ENCODE results near the gene ZDHHC16. TPM values are rescaled to one million over a fixed set of nuclear protein-coding genes. Genes with fewer than 3 reads are reported as not detected.
A peak's percentile ranks its signal among the peaks of the same experiment; 100 is the strongest.
"Not testable (repeated sequence)": the region's sequence is repeated elsewhere in the genome, so short reads cannot be mapped to it uniquely, and the experiment has no call there.

ZDHHC16 gene
- polyA plus RNA-seq = 10 to 100 TPM; 18.1 to 20.5 TPM

DNA sequence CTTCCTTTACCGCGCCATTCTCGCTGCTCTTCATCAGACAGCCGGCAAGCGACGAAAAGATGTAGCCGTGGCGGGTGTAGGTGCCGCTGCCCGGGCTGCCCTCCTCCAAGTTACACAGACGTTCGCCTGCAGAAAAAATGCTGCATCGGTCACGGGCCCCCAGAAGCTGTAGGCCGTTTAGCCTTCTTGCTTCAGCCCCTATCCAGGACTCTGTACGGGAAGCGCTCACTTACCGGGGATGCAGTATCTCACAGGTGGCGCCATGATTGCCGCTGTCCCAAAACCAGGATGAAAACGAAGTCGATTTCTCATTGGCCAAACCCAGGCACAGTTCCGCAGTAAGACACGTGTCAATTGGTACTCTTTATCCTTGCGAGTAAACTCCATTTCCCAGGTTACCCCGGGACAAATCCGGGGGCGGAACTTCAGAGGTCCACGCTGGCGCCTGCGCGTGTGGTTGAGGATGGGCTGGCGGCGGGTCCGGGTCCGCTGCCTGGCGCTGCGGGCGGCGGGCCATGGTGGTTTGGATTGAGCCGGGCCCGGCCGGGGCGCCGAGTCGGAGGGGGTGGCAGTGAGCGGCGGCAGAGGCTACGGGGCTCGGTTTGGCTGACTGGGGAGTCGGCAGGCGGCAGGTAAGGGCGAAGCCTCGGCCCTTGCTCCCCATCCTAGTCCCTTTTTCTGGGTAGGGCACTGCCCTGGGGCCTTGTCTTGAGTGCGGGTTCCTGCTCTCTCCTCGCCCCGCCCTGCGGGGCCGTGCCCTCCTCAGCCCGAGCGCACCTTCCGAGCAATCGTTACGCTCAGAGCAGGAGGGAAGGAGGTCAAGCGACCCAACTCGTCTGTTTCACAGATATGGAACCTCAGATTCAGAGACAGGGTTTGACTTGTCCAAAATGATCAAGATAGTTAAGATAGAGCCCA, at the start of gene ZDHHC16, which contains the start of gene EXOSC1:
Gene ZDHHC16 (plus strand): TSS at position 454 of the 918 bp plus-strand sequence. CDS start 5,501 bp downstream, outside the sequence.
Gene EXOSC1 (minus strand): TSS at position 285 of the 918 bp plus-strand sequence. CDS start 21 bp downstream, at position 264.
- peaks cover 0 to 3% of the 10 kb centered on the region in 2 donors for H3K36me3 ChIP-seq (ENCODE audit: control insufficient read depth in 2 of 2, insufficient read depth in 2 of 2, low read length in 1 of 2)
- peak within 1 kb of the TSS; percentile 82 to 95 for H3K4me3 ChIP-seq (ENCODE audit: low read depth in 1 of 2, low read length in 2 of 2)
- WGBS, 2 donors = 0% methylated on average over 61 to 66 of the region's 66 CpGs
- no peaks in the 10 kb centered on the region for H3K4me1 ChIP-seq (ENCODE audit: control insufficient read depth in 2 of 2, insufficient read depth in 2 of 2, low read length in 1 of 2)
- peak within 1 kb of the TSS; percentile 67 to 75 for H3K27ac ChIP-seq (ENCODE audit: low read depth in 2 of 2, low read length in 1 of 2)
- no peaks in the 10 kb centered on the region for H3K27me3 ChIP-seq (ENCODE audit: control insufficient read depth in 1 of 2, insufficient read depth in 2 of 2, low read length in 2 of 2)
- no peaks in the 10 kb centered on the region for H3K9me3 ChIP-seq (ENCODE audit: control insufficient read depth in 2 of 2, insufficient read depth in 1 of 2, low read depth in 1 of 2, low read length in 1 of 2)

DNA sequence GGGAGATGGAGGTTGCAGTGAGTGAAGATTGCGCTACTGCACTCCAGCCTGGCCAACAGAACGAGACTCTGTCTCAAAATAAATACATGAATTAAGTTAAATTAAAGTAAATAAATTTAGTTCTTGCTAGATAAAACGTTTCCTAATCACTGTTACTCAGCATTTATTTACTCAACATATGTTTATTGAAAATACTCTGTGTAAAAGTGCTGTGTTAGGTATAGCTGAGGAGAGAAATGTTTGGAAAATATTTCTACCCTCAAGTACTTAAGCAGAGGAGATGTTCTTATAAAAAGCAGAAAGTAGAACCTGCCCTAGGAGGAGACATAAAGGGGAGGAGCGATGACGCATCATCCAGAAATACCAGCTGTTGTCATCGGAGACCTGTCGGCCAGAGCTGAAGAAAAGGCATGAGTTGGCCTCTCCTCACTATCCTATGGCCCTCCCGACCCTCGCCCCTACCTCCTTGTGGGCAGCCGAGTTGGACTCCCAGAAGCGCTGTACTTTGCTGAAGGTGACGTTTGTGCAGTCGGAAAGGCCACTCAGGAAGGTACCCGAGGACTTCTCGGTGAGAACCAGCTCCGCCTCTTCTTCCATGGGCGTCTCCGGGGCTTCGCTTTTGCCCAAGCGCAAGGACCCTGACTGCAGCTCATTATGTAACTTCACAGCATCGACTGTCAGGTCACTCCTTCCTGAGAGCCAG, 46.0 kb upstream of the ZDHHC16 start:
- H3K36me3 ChIP-seq (ENCODE audit: control insufficient read depth in 2 of 2, insufficient read depth in 2 of 2, low read length in 1 of 2) = peaks cover 5 to 6% of the 10 kb centered on the region in 2 donors
- H3K4me1 ChIP-seq (ENCODE audit: control insufficient read depth in 2 of 2, insufficient read depth in 2 of 2, low read length in 1 of 2) = peaks cover 3 to 4% of the 10 kb centered on the region in 2 donors
- 27 to 32% methylated on average over 21 of the region's 21 CpGs for WGBS, 2 donors
- H3K9me3 ChIP-seq (ENCODE audit: control insufficient read depth in 2 of 2, insufficient read depth in 1 of 2, low read depth in 1 of 2, low read length in 1 of 2) = no peaks in the 10 kb centered on the region
- H3K27me3 ChIP-seq (ENCODE audit: control insufficient read depth in 1 of 2, insufficient read depth in 2 of 2, low read length in 2 of 2) = no peaks in the 10 kb centered on the region
- peak overlapping the region; percentile 67 to 77 for H3K4me3 ChIP-seq (ENCODE audit: low read depth in 1 of 2, low read length in 2 of 2)
- H3K27ac ChIP-seq (ENCODE audit: low read depth in 2 of 2, low read length in 1 of 2) = peak overlapping the region; percentile 84 to 86

DNA sequence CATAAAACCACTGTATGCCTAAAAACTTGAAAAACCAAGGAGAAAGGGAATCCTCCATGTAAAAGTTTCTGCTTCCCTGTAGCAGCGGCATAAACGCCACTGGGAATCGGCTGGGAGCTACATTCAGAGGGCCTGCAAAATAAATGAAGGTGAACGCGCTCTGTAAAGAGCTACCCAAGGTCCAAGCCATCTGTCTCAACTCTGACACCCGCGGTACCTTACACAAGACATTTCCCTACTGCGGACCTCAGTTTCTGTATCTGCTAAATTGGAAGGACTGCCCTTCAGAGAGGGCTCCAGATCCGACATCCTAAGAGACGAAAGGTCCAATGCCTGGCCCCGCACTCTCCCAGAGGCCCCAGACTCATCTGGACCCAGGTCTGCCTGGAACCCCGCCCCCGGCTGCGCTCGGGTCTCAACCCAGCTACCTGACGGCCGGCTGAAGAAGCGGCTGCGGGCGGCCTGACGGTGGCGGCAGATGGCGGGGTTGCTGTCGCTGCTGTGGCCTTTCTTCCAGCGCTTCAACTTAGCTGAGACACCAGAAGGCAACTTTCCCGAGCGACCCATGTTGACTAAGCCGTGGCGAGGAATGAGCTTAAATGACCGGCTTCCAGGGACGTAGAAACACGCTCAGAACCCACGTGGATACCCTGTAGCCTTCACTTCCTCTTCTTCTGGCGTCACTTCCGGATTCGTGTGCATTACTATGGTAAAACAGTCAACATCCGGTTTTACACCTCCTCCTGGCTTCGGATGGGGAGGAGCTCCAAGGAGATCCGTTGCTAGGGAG, 45.1 kb upstream of the ZDHHC16 start, which contains the start of gene RRP12:
Gene RRP12 (minus strand): TSS at position 676 of the 790 bp plus-strand sequence. CDS start 109 bp downstream, at position 567.
- H3K4me3 ChIP-seq (ENCODE audit: low read depth in 1 of 2, low read length in 2 of 2) = peak within 1 kb of the TSS; percentile 67 to 77
- H3K4me1 ChIP-seq (ENCODE audit: control insufficient read depth in 2 of 2, insufficient read depth in 2 of 2, low read length in 1 of 2) = peaks cover 3 to 4% of the 10 kb centered on the region in 2 donors
- no peaks in the 10 kb centered on the region for H3K27me3 ChIP-seq (ENCODE audit: control insufficient read depth in 1 of 2, insufficient read depth in 2 of 2, low read length in 2 of 2)
- H3K9me3 ChIP-seq (ENCODE audit: control insufficient read depth in 2 of 2, insufficient read depth in 1 of 2, low read depth in 1 of 2, low read length in 1 of 2) = no peaks in the 10 kb centered on the region
- peak within 1 kb of the TSS; percentile 84 to 86 for H3K27ac ChIP-seq (ENCODE audit: low read depth in 2 of 2, low read length in 1 of 2)
- peaks cover 5% of the 10 kb centered on the region in 2 donors for H3K36me3 ChIP-seq (ENCODE audit: control insufficient read depth in 2 of 2, insufficient read depth in 2 of 2, low read length in 1 of 2)
- WGBS, 2 donors = 1% methylated on average over 39 of the region's 39 CpGs

DNA sequence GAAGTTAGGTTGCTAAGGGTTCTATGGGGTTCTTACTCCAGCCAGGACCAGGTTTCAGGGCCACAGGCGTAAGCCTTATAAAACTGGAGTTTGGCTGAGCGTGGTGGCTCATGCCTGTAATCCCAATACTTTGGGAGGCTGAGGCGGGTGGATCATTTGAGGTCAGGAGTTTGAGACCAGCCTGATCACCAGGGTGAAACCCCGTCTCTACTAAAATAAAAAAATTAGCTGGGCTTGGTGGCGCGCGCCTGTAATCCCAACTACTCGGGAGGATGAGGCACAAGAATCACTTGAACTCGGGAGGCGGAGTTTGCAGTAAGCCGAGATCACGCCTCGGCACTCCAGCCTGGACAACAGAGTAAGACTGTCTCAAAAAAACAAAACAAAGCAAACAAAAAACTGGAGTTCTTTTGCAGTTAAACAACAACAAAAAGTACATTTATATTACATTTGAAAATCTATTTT, 44.5 kb upstream of the ZDHHC16 start:
- no peaks in the 10 kb centered on the region for H3K9me3 ChIP-seq (ENCODE audit: control insufficient read depth in 2 of 2, insufficient read depth in 1 of 2, low read depth in 1 of 2, low read length in 1 of 2)
- H3K36me3 ChIP-seq (ENCODE audit: control insufficient read depth in 2 of 2, insufficient read depth in 2 of 2, low read length in 1 of 2) = no peaks in the 10 kb centered on the region
- H3K27me3 ChIP-seq (ENCODE audit: control insufficient read depth in 1 of 2, insufficient read depth in 2 of 2, low read length in 2 of 2) = no peaks in the 10 kb centered on the region
- WGBS, 2 donors = 65 to 72% methylated on average over 13 of the region's 13 CpGs
- peak overlapping the region in 1 of 2 donors; percentile 67 for H3K4me3 ChIP-seq (ENCODE audit: low read depth in 1 of 2, low read length in 2 of 2)
- peaks cover 3 to 4% of the 10 kb centered on the region in 2 donors for H3K4me1 ChIP-seq (ENCODE audit: control insufficient read depth in 2 of 2, insufficient read depth in 2 of 2, low read length in 1 of 2)
- H3K27ac ChIP-seq (ENCODE audit: low read depth in 2 of 2, low read length in 1 of 2) = peak overlapping the region in 1 of 2 donors; percentile 27

DNA sequence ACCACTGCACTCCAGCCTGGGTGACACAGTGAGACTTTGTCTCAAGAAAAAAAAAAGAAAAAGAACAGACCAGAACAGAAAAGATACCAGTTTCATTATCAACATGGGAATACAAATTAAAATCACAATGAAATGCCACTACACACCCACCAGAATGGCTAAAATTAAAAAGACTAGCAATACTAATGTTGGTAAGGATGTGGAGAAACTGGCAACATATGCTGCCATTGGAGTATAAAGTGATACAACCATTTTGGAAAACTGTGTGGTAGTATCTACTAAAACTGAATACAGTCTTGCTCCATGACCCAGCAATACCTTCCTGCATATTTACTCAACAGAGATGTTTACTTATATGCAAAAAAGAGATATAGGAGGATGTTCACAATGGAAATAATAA, 41.9 kb upstream of the ZDHHC16 start:
- no peak overlapping the region for H3K4me3 ChIP-seq (ENCODE audit: low read depth in 1 of 2, low read length in 2 of 2)
- H3K36me3 ChIP-seq (ENCODE audit: control insufficient read depth in 2 of 2, insufficient read depth in 2 of 2, low read length in 1 of 2) = no peaks in the 10 kb centered on the region
- no peaks in the 10 kb centered on the region for H3K9me3 ChIP-seq (ENCODE audit: control insufficient read depth in 2 of 2, insufficient read depth in 1 of 2, low read depth in 1 of 2, low read length in 1 of 2)
- no peaks in the 10 kb centered on the region for H3K27me3 ChIP-seq (ENCODE audit: control insufficient read depth in 1 of 2, insufficient read depth in 2 of 2, low read length in 2 of 2)
- H3K4me1 ChIP-seq (ENCODE audit: control insufficient read depth in 2 of 2, insufficient read depth in 2 of 2, low read length in 1 of 2) = peaks cover 3 to 4% of the 10 kb centered on the region in 2 donors
- H3K27ac ChIP-seq (ENCODE audit: low read depth in 2 of 2, low read length in 1 of 2) = no peak overlapping the region

DNA sequence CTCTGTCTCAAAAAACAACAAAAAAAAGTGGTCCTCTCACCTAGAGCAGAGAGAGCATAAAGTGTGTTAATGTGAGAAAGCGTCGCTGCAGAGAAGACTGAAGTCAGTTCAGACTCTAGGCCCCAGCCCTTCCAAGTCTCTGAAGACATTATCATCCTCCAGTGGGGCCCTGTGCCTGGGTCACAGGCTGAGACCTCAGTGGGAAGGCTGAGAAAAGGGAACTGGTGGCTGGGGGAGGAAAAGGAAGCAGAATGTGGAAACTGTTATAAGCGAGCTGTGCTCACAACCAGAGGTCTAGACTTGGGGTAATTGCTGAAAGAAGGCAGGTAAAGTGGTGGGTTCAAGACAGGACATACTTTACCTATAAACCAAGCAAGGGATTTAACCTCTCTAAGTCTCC, 39.9 kb upstream of the ZDHHC16 start:
- WGBS, 2 donors = 82 to 84% methylated on average over 3 of the region's 3 CpGs
- no peaks in the 10 kb centered on the region for H3K36me3 ChIP-seq (ENCODE audit: control insufficient read depth in 2 of 2, insufficient read depth in 2 of 2, low read length in 1 of 2)
- H3K4me1 ChIP-seq (ENCODE audit: control insufficient read depth in 2 of 2, insufficient read depth in 2 of 2, low read length in 1 of 2) = no peaks in the 10 kb centered on the region
- no peak overlapping the region for H3K27ac ChIP-seq (ENCODE audit: low read depth in 2 of 2, low read length in 1 of 2)
- no peaks in the 10 kb centered on the region for H3K9me3 ChIP-seq (ENCODE audit: control insufficient read depth in 2 of 2, insufficient read depth in 1 of 2, low read depth in 1 of 2, low read length in 1 of 2)
- H3K4me3 ChIP-seq (ENCODE audit: low read depth in 1 of 2, low read length in 2 of 2) = no peak overlapping the region
- H3K27me3 ChIP-seq (ENCODE audit: control insufficient read depth in 1 of 2, insufficient read depth in 2 of 2, low read length in 2 of 2) = no peaks in the 10 kb centered on the region

DNA sequence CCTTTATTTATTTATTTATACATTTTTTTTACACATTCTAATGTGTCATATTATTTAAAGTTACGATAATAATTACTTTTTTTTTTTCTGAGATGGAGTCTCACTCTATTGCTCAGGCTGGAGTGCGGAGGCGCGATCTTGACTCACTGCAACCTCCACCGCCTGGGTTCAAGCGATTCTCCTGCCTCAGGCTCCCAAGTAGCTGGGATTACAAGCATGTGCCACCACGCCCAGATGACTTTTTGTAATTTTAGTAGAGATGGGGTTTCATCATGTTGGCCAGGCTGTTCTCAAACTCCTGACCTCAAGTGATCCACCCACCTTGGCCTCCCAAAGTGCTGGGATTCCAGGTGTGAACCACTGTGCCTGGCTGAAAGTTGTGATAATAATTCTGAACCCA, 39.5 kb upstream of the ZDHHC16 start:
- 74 to 83% methylated on average over 7 of the region's 7 CpGs for WGBS, 2 donors
- H3K36me3 ChIP-seq (ENCODE audit: control insufficient read depth in 2 of 2, insufficient read depth in 2 of 2, low read length in 1 of 2); H3K27me3 ChIP-seq (ENCODE audit: control insufficient read depth in 1 of 2, insufficient read depth in 2 of 2, low read length in 2 of 2); H3K4me1 ChIP-seq (ENCODE audit: control insufficient read depth in 2 of 2, insufficient read depth in 2 of 2, low read length in 1 of 2); H3K4me3 ChIP-seq (ENCODE audit: low read depth in 1 of 2, low read length in 2 of 2); H3K9me3 ChIP-seq (ENCODE audit: control insufficient read depth in 2 of 2, insufficient read depth in 1 of 2, low read depth in 1 of 2, low read length in 1 of 2): not testable (repeated sequence)
- H3K27ac ChIP-seq (ENCODE audit: low read depth in 2 of 2, low read length in 1 of 2) = peak overlapping the region in 1 of 2 donors; percentile 47

DNA sequence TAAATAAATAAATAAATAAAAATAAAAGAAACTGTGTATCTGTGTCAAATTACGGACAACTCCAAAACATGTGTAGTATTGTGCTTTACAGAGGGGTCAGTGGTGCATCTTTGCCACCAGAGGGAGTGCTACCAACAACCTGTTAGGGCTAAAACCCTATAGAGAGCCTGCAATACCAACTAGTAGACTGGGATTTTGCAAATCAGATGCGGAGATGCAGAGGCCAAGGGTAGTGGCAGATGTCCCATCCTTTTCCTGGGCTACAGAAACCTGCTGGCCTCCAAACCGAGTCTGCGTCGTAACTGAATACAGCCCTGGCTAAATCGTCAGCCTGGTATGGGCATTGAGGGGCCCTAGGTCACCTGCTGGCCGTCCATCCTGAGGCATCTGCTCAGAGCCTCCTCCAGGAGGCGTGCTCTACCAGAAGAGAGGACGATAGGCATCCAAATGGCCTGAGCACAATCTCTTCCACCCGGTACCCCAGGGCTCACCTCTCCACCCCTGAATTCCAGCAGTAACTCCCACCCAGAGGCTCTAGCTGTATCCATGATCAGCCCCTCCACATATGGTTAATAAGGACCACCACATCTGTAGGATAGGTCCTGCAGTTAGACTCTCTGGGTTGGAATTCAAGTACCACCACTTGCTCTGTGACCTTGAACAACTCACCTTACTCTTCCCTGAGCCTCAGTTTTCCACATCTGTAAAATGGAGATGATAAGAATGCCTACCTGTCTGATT, 38.6 kb upstream of the ZDHHC16 start:
- Histone ChIP-seq H3K27me3 (ENCODE audit: control insufficient read depth in 1 of 2, insufficient read depth in 2 of 2, low read length in 2 of 2) (no peaks in the 10 kb centered on the region), H3K36me3 (ENCODE audit: control insufficient read depth in 2 of 2, insufficient read depth in 2 of 2, low read length in 1 of 2) (no peaks in the 10 kb centered on the region), H3K9me3 (ENCODE audit: control insufficient read depth in 2 of 2, insufficient read depth in 1 of 2, low read depth in 1 of 2, low read length in 1 of 2) (no peaks in the 10 kb centered on the region), H3K27ac (ENCODE audit: low read depth in 2 of 2, low read length in 1 of 2) (peak overlapping the region; percentile 3 to 81), H3K4me3 (ENCODE audit: low read depth in 1 of 2, low read length in 2 of 2) (no peak overlapping the region), H3K4me1 (ENCODE audit: control insufficient read depth in 2 of 2, insufficient read depth in 2 of 2, low read length in 1 of 2) (no peaks in the 10 kb centered on the region)
- 3 to 7% methylated on average over 10 of the region's 10 CpGs for WGBS, 2 donors
